ENCODE results near the gene SHISA5.

The SHISA5 gene

DNA sequence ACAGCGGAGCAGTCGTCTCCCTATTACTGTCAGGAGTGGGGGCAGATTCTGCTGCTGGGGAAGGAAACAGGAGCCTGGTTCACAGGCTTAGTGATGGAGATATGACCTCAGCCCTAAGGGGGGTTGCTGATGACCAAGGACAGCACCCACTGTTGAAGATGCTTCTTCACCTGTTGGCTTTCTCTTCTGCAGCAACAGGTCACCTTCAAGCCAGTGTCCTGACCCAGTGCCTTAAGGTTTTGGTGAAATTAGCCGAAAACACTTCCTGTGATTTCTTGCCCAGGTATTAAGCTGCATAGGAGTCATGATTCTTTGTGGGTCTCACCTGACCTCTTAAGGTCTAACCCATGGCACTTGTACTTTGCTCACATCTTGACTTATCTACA lies 43.5 kb downstream of the SHISA5 start:
- TF ChIP-seq CTCF (IDR thresholded peaks at IDR 0.05; ENCODE audit: borderline replicate concordance, control extremely low read depth, extremely low read depth, insufficient read depth, missing control alignments) = no peak
- in situ Hi-C loops (cut with MboI; ENCODE audit: low sequenced_read_pairs, unreplicated experiment) = no loop called here
- DNase-seq (ENCODE audit: low spot score) = no peak

- DNase-seq (ENCODE audit: low spot score) = no peak
- in situ Hi-C loops (cut with MboI; ENCODE audit: low sequenced_read_pairs, unreplicated experiment) = no loop called here
- no peak for TF ChIP-seq CTCF (IDR thresholded peaks at IDR 0.05; ENCODE audit: borderline replicate concordance, control extremely low read depth, extremely low read depth, insufficient read depth, missing control alignments)
Measured at GRCh38 chr3:48459773-48460516, 44.0 kb downstream of the SHISA5 start.

- in situ Hi-C loops (cut with MboI; ENCODE audit: low sequenced_read_pairs, unreplicated experiment) = no loop called here
- TF ChIP-seq CTCF (IDR thresholded peaks at IDR 0.05; ENCODE audit: borderline replicate concordance, control extremely low read depth, extremely low read depth, insufficient read depth, missing control alignments) = no peak
- no peak for DNase-seq (ENCODE audit: low spot score)
Measured at GRCh38 chr3:48459331-48459730, 44.6 kb downstream of the SHISA5 start.

GRCh38 chr3:48456456-48456855 lies 47.5 kb downstream of the SHISA5 start:
- in situ Hi-C loops (cut with MboI; ENCODE audit: low sequenced_read_pairs, unreplicated experiment) = no loop called here
- no peak for TF ChIP-seq CTCF (IDR thresholded peaks at IDR 0.05; ENCODE audit: borderline replicate concordance, control extremely low read depth, extremely low read depth, insufficient read depth, missing control alignments)

GRCh38 chr3:48451270-48451669 lies 52.7 kb downstream of the SHISA5 start:
- DNase-seq (ENCODE audit: low spot score) = no peak
- TF ChIP-seq CTCF (IDR thresholded peaks at IDR 0.05; ENCODE audit: borderline replicate concordance, control extremely low read depth, extremely low read depth, insufficient read depth, missing control alignments) = no peak
- in situ Hi-C loops (cut with MboI; ENCODE audit: low sequenced_read_pairs, unreplicated experiment) = no loop called here

More at GRCh38 chr3:48456456-48456855, 47.5 kb downstream of the SHISA5 start:
- no peak for DNase-seq (ENCODE audit: low spot score)

DNA sequence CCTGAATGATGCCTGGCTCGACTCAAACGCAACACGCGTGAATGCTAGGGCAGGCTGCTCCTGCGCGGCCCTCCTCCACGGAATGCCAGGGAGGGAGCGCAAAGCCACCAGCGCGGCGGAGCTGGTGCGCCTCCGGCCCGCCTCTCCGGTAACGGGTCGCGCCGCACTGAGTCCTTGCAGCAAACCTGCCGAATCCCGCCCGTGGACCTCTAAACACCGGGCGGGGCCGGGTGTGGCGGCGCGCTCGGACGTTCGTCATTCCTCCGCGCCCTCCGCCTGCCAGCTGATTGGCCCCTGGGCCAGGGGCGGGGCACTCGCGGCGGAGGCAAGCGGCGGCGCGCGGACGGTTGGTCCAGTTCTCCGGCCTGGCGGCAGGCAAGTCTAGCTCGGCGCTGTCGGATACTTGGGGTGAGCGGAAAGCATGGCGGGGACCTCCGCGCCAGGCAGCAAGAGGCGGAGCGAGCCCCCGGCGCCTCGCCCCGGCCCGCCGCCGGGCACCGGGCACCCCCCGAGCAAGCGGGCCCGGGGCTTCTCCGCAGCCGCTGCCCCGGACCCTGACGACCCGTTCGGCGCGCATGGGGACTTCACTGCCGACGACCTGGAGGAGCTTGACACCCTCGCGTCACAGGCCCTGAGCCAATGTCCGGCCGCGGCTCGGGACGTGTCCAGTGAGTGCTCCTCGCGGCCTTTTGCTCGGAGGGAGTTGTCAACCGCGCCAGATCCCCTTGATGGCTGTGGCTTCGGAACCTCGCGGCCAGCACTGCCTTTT lies 57.4 kb downstream of the SHISA5 start, which contains the start of gene ATRIP:
Gene ATRIP (plus strand): TSS at position 313 of the 769 bp plus-strand sequence. CDS start 109 bp downstream, at position 422.
- peak; percentile 96 for DNase-seq (ENCODE audit: low spot score)
- TF ChIP-seq CTCF (IDR thresholded peaks at IDR 0.05; ENCODE audit: borderline replicate concordance, control extremely low read depth, extremely low read depth, insufficient read depth, missing control alignments) = no peak
- in situ Hi-C loops (cut with MboI; ENCODE audit: low sequenced_read_pairs, unreplicated experiment) = no loop called here
